DND-41 (cell line): ENCODE results near the gene ZFAND6.

Experiments
- ATAC-seq: fragments of 200-7000 bp; cut with Tn5 transposase; 3 replicates; pipeline ENCODE4 v1.9.1; 2021; ENCODE audit warnings: low read depth; ENCODE audit not compliant: insufficient read depth
- DNase-seq: peaks from one replicate; pipeline ENCODE4 v3.0.0-alpha.2; 2020
- H2AFZ ChIP-seq: 2 replicates; pipeline ENCODE4 v1.6.0; 2012; ENCODE audit warnings: low read depth, low read length
- H3K27ac ChIP-seq: 2 replicates; pipeline ENCODE4 v1.5.1; 2012; ENCODE audit warnings: low read length, inconsistent platforms
- H3K27me3 ChIP-seq: fragments of 200-600 bp; sonication (generic); 2 replicates; pipeline ENCODE4 v1.6.0; 2012; ENCODE audit warnings: low read length, mild to moderate bottlenecking, inconsistent platforms; ENCODE audit not compliant: insufficient read depth, poor library complexity
- H3K36me3 ChIP-seq: 2 replicates; pipeline ENCODE4 v1.5.1; 2012; ENCODE audit warnings: low read length, inconsistent platforms; ENCODE audit not compliant: insufficient read depth
- H3K4me1 ChIP-seq: 2 replicates; pipeline ENCODE4 v1.5.1; 2012; ENCODE audit warnings: mild to moderate bottlenecking, low read length; ENCODE audit not compliant: insufficient read depth
- H3K4me2 ChIP-seq: 2 replicates; pipeline ENCODE4 v1.6.0; 2012; ENCODE audit warnings: mild to moderate bottlenecking, moderate library complexity, low read length, inconsistent platforms; ENCODE audit not compliant: insufficient read depth
- H3K4me3 ChIP-seq, 2 experiments: fragments of 200-600 bp in 1 of 2; shearing (Covaris generic) in 1 of 2; 2 replicates each; pipeline ENCODE4 v1.5.1; 2012 to 2016; ENCODE audit warnings: inconsistent platforms in 2 of 2, low read length in 2 of 2, mild to moderate bottlenecking in 2 of 2, low read depth in 1 of 2, moderate library complexity in 1 of 2
- H3K79me2 ChIP-seq: 2 replicates; pipeline ENCODE4 v1.6.0; 2012; ENCODE audit warnings: low read length, inconsistent platforms; ENCODE audit not compliant: insufficient read depth
- H3K9ac ChIP-seq: 2 replicates; pipeline ENCODE4 v1.6.0; 2012; ENCODE audit warnings: low read depth, mild to moderate bottlenecking, inconsistent platforms, low read length, moderate library complexity
- H3K9me3 ChIP-seq: 2 replicates; pipeline ENCODE4 v1.5.1; 2012; ENCODE audit warnings: low read length, moderate library complexity, mild to moderate bottlenecking, inconsistent platforms; ENCODE audit not compliant: insufficient read depth, severe bottlenecking
- H4K20me1 ChIP-seq: 2 replicates; pipeline ENCODE4 v1.6.0; 2012; ENCODE audit warnings: low read length; ENCODE audit not compliant: insufficient read depth
- CTCF ChIP-seq: IDR thresholded peaks from 2 replicates; pipeline ENCODE4 v1.5.1; 2012; ENCODE audit warnings: borderline replicate concordance, low read length, moderate library complexity, mild to moderate bottlenecking; ENCODE audit not compliant: poor library complexity, severe bottlenecking; ENCODE audit errors: extremely low read depth
- EZH2 ChIP-seq: IDR thresholded peaks from 3 replicates; pipeline ENCODE4 v1.6.1; 2012; ENCODE audit warnings: borderline replicate concordance, low read depth, mild to moderate bottlenecking, moderate library complexity, low read length, inconsistent platforms; ENCODE audit not compliant: severe bottlenecking

ZFAND6 gene

GRCh38 chr15:80161468-80162016, 102.1 kb downstream of the ZFAND6 start:
- no peaks in the 10 kb centered on the region for H3K79me2 ChIP-seq
- ATAC-seq = no peak
- 0 out of 2 replicates have a peak overlapping the region, but pooled peaks have one; percentile 64 for H3K27ac ChIP-seq
- H3K27me3 ChIP-seq = no peaks in the 10 kb centered on the region
- H2AFZ ChIP-seq = no peak overlapping the region
- TF ChIP-seq CTCF (no peak), EZH2 (no peak)
- H3K4me1 ChIP-seq = peaks cover 16% of the 10 kb centered on the region
- H3K9ac ChIP-seq = no peak overlapping the region
- H3K4me2 ChIP-seq = no peak overlapping the region
- no peak for DNase-seq
- H3K4me3 ChIP-seq = no peak overlapping the region
- no peaks in the 10 kb centered on the region for H4K20me1 ChIP-seq
- no peaks in the 10 kb centered on the region for H3K9me3 ChIP-seq
- peaks cover 9% of the 10 kb centered on the region; the same call in 1 of the 2 replicates for H3K36me3 ChIP-seq

- H3K9ac ChIP-seq = no peak overlapping the region
- peaks cover 9% of the 10 kb centered on the region; the same call in 1 of the 2 replicates for H3K36me3 ChIP-seq
- peaks cover 16% of the 10 kb centered on the region for H3K4me1 ChIP-seq
- H4K20me1 ChIP-seq = no peaks in the 10 kb centered on the region
- H3K27me3 ChIP-seq = no peaks in the 10 kb centered on the region
- no peak overlapping the region for H3K27ac ChIP-seq
- no peak for DNase-seq
- H3K4me3 ChIP-seq = no peak overlapping the region
- no peak for ATAC-seq
- no peak overlapping the region for H2AFZ ChIP-seq
- no peaks in the 10 kb centered on the region for H3K9me3 ChIP-seq
- H3K4me2 ChIP-seq = no peak overlapping the region
- no peaks in the 10 kb centered on the region for H3K79me2 ChIP-seq
- TF ChIP-seq CTCF (no peak), EZH2 (no peak)
Observed at GRCh38 chr15:80162059-80162554, 102.6 kb downstream of the ZFAND6 start.

- H3K4me3 ChIP-seq = no peak overlapping the region
- H3K36me3 ChIP-seq = peaks cover 9% of the 10 kb centered on the region; the same call in 1 of the 2 replicates
- no peaks in the 10 kb centered on the region for H3K9me3 ChIP-seq
- H3K79me2 ChIP-seq = no peaks in the 10 kb centered on the region
- H2AFZ ChIP-seq = no peak overlapping the region
- H4K20me1 ChIP-seq = no peaks in the 10 kb centered on the region
- no peaks in the 10 kb centered on the region for H3K27me3 ChIP-seq
- H3K27ac ChIP-seq = no peak overlapping the region
- peaks cover 16% of the 10 kb centered on the region for H3K4me1 ChIP-seq
- TF ChIP-seq EZH2 (no peak), CTCF (no peak)
- DNase-seq = no peak
- H3K9ac ChIP-seq = no peak overlapping the region
- no peak for ATAC-seq
- no peak overlapping the region for H3K4me2 ChIP-seq
Observed at GRCh38 chr15:80163217-80163616, 103.7 kb downstream of the ZFAND6 start.
